Spleen (tissue), 7 donors: Measurements from ENCODE around the gene MPST.

Experiments
- CTCF ChIP-seq, 11 experiments: fragments of 200-600 bp in 7 of 11; fragments of 450-650 bp in 4 of 11; sonication (generic) in 4 of 11; IDR thresholded peaks in 8 of 11; conservative IDR thresholded peaks in 3 of 11; 1 replicate in 7 of 11; 2 replicates in 4 of 11; pipeline versions ENCODE4 v1.4.0 to v1.8.0; 2016 to 2021; ENCODE audit warnings: antibody characterized with exemption in 11 of 11, inconsistent platforms in 4 of 11, mild to moderate bottlenecking in 1 of 11
- POLR2A ChIP-seq, 3 donors: fragments of 450-650 bp; IDR thresholded peaks; one replicate each; pipeline ENCODE4 v1.5.1; 2017; ENCODE audit warnings: antibody characterized with exemption in 3 of 3, mild to moderate bottlenecking in 1 of 3
- POLR2AphosphoS5 ChIP-seq, 3 donors: sonication (generic); formaldehyde crosslinking; IDR thresholded peaks; one replicate each; pipeline ENCODE4 v1.5.1; 2017; ENCODE audit warnings: antibody characterized with exemption in 3 of 3
- donor health status: DM: no; HTN: no; CAD: no; lungs with moderate emphysema.
- donor health status: DM: no; HTN: no; CAD: no.
- donor health status: DM: no; HTN: no; CAD: no.

- TF ChIP-seq CTCF (IDR thresholded peaks at IDR 0.05 in 8 of 11, conservative IDR thresholded peaks at IDR 0.05 in 3 of 11) (no peak), POLR2A (IDR thresholded peaks at IDR 0.05) (no peak), POLR2AphosphoS5 (IDR thresholded peaks at IDR 0.05) (no peak)
These were observed 9.4 kb upstream of the MPST start for GRCh38 chr22:37010174-37010573.
